HL-60/S4 treated with phorbol 12-myristate 13-acetate at 8.2 ng/mL for 4 days and 3 days (cell line): ENCODE results near the gene FKBP8.

ENCODE experiments used
- in situ Hi-C: fragments of 300-500 bp; cut with MboI; formaldehyde crosslinking; loops from 2 replicates; pipeline ENCODE4 v1.15.0; 2022; ENCODE audit warnings: low sequenced_read_pairs

Gene FKBP8

GRCh38 chr19:18522124-18522861 is 21.1 kb downstream of the FKBP8 start:
- in situ Hi-C loops: no loop called here

GRCh38 chr19:18521692-18522123 is 21.7 kb downstream of the FKBP8 start, which contains the start of gene ELL:
Gene ELL, minus strand, starts transcription at chr19:18522070. Its CDS starts 15 bp downstream, at chr19:18522055.
- in situ Hi-C loops: no loop called here

GRCh38 chr19:18520848-18521691 is 22.3 kb downstream of the FKBP8 start:
- in situ Hi-C loops: no loop called here

GRCh38 chr19:18519962-18520847 is 23.2 kb downstream of the FKBP8 start:
- in situ Hi-C loops: no loop called here

- in situ Hi-C loops: no loop called here
Observed at GRCh38 chr19:18518639-18519038, 24.7 kb downstream of the FKBP8 start.

GRCh38 chr19:18517606-18518005 is 25.8 kb downstream of the FKBP8 start:
- in situ Hi-C loops: no loop called here

GRCh38 chr19:18515959-18516358 is 27.4 kb downstream of the FKBP8 start:
- in situ Hi-C loops: no loop called here

- in situ Hi-C loops: no loop called here
Observed at GRCh38 chr19:18514800-18515682, 28.3 kb downstream of the FKBP8 start.

GRCh38 chr19:18513868-18514267 is 29.5 kb downstream of the FKBP8 start:
- in situ Hi-C loops: no loop called here

GRCh38 chr19:18510216-18510615 is 33.2 kb downstream of the FKBP8 start:
- in situ Hi-C loops: no loop called here

GRCh38 chr19:18508585-18508984 is 34.8 kb downstream of the FKBP8 start:
- in situ Hi-C loops: no loop called here

- in situ Hi-C loops: no loop called here
Observed at GRCh38 chr19:18507727-18508440, 35.5 kb downstream of the FKBP8 start.

- in situ Hi-C loops: no loop called here
Observed at GRCh38 chr19:18507021-18507726, 36.2 kb downstream of the FKBP8 start.

- in situ Hi-C loops: no loop called here
Observed at GRCh38 chr19:18506101-18506930, 37.1 kb downstream of the FKBP8 start.

- in situ Hi-C loops: no loop called here
Observed at GRCh38 chr19:18504886-18505610, 38.3 kb downstream of the FKBP8 start.

GRCh38 chr19:18503971-18504885 is 39.1 kb downstream of the FKBP8 start:
- in situ Hi-C loops: no loop called here
